GM12878 (cell line): ENCODE measurements around the gene CD38. TPM values are rescaled to one million over a fixed set of nuclear protein-coding genes. Genes with fewer than 3 reads are reported as not detected.

Experiments
- ATAC-seq: fragments of 200-7000 bp; cut with Tn5 transposase; 3 replicates; pipeline ENCODE4 v1.9.1; 2020; ENCODE audit warnings: mild to moderate bottlenecking, moderate library complexity
- BruUV-seq: library from RNA; stranded (reverse); fragments of 400-500 nt; replicated peaks from 2 replicates; lab custom pipeline; 2021; lab: Mats Ljungman, UMichigan
- CTCF ChIA-PET: fragments of 300-600 bp; sonication (Branson Sonifier 250); formaldehyde crosslinking; extraction: SDS; loops from one replicate; lab custom pipeline; 2021; ENCODE audit warnings: inconsistent platforms; lab: Yijun Ruan, JAX
- POLR2A ChIA-PET: fragments of 350-600 bp; formaldehyde crosslinking; extraction: SDS; loops from one replicate; lab custom pipeline; 2021; ENCODE audit warnings: inconsistent platforms; lab: Charles Lee
- RAD21 ChIA-PET: fragments of 300-600 bp; sonication (Branson Sonifier 250); formaldehyde crosslinking; loops from one replicate; lab custom pipeline; 2023; ENCODE audit warnings: antibody characterized with exemption; ENCODE audit not compliant: unreplicated experiment; lab: Charles Lee
- SMC1A ChIA-PET: fragments of 300-600 bp; sonication (Branson Sonifier 250); formaldehyde crosslinking; loops from one replicate; lab custom pipeline; 2023; ENCODE audit not compliant: unreplicated experiment, uncharacterized antibody; lab: Charles Lee
- DNase-seq: peaks from one replicate; pipeline ENCODE4 v3.0.0-alpha.2; 2011; ENCODE audit warnings: low read depth, low spot score
- FAIRE-seq: peaks from 3 replicates; lab custom pipeline; 2011; peaks lifted over from hg19 to GRCh38; lab: Jason Lieb, UNC
- H2AFZ ChIP-seq: 2 replicates; pipeline ENCODE4 v1.6.0; 2011; ENCODE audit warnings: low read depth, low read length, control low read depth; ENCODE audit not compliant: control insufficient read depth
- H3K27ac ChIP-seq: 2 replicates; pipeline ENCODE4 v1.5.1; 2011; ENCODE audit warnings: control low read depth; ENCODE audit not compliant: control insufficient read depth, insufficient read depth
- H3K27me3 ChIP-seq, 2 experiments: replicated peaks in 1 of 2; 2 replicates each; pipeline versions ENCODE4 v1.6.0 to v1.6.1; 2011; ENCODE audit warnings: low read length in 1 of 2; ENCODE audit not compliant: control insufficient read depth in 2 of 2, insufficient read depth in 2 of 2
- H3K36me3 ChIP-seq, 2 experiments: 2 replicates each; pipeline ENCODE4 v1.5.1; 2011; ENCODE audit warnings: low read length in 1 of 2; ENCODE audit not compliant: control insufficient read depth in 2 of 2, insufficient read depth in 2 of 2
- H3K4me1 ChIP-seq: 2 replicates; pipeline ENCODE4 v1.6.1; 2011; ENCODE audit warnings: mild to moderate bottlenecking, low read length, moderate library complexity, mixed read lengths; ENCODE audit not compliant: control insufficient read depth, insufficient read depth
- H3K4me2 ChIP-seq: 2 replicates; pipeline ENCODE4 v1.6.0; 2011; ENCODE audit warnings: control low read depth; ENCODE audit not compliant: control insufficient read depth, insufficient read depth
- H3K4me3 ChIP-seq: fragments of 200-600 bp; sonication (generic); 2 replicates; pipeline ENCODE4 v1.5.1; 2016
- H3K79me2 ChIP-seq: 2 replicates; pipeline ENCODE4 v1.6.0; 2011; ENCODE audit warnings: low read length; ENCODE audit not compliant: control insufficient read depth, insufficient read depth
- H3K9ac ChIP-seq: 2 replicates; pipeline ENCODE4 v1.8.0; 2011; ENCODE audit warnings: low read length, control low read depth, mixed read lengths; ENCODE audit not compliant: control insufficient read depth, insufficient read depth
- H3K9me3 ChIP-seq: replicated peaks from 3 replicates; pipeline ENCODE4 v1.5.1; 2011; ENCODE audit warnings: mild to moderate bottlenecking, low read length; ENCODE audit not compliant: control insufficient read depth, insufficient read depth
- H4K20me1 ChIP-seq: 2 replicates; pipeline ENCODE4 v1.6.0; 2011; ENCODE audit not compliant: control insufficient read depth, insufficient read depth
- POLR2AphosphoS2 ChIP-seq: IDR thresholded peaks from 2 replicates; pipeline ENCODE4 v1.6.1; 2011; ENCODE audit warnings: low read depth, mild to moderate bottlenecking, low read length, improper control_type of control experiment, moderate library complexity
- ZNF217 ChIP-seq: fragments of 450-650 bp; IDR thresholded peaks from 2 replicates; pipeline ENCODE4 v1.6.1; 2017; ENCODE audit warnings: antibody characterized with exemption, mild to moderate bottlenecking
- WGBS: methylation state at CpG from one replicate; pipeline ENCODE4 v1.1.6; 2016; ENCODE audit warnings: low lambda C conversion rate; ENCODE audit not compliant: insufficient replicate concordance, insufficient coverage; ENCODE audit errors: missing lambda C conversion rate; 5-methylcytosine and 5-hydroxymethylcytosine counted together
- in situ Hi-C: fragments of 300-500 bp; cut with MboI; formaldehyde crosslinking; loops from 9 replicates; pipeline ENCODE4 v1.14.3; 2018; ENCODE audit warnings: mixed read lengths
- intact Hi-C: fragments of 100-400 bp; cut with micrococcal nuclease; formaldehyde crosslinking; loops from one replicate; pipeline ENCODE4 v1.14.2; 2022; ENCODE audit not compliant: unreplicated experiment
- polyA plus RNA-seq, 11 experiments: library from polyadenylated mRNA; depleted of rRNA in 4 of 11; unstranded in 6 of 11; stranded (reverse) in 5 of 11; fragments of >200 nt; fragmentation: Nextera tagmentation in 4 of 11; fragmentation: Illumina TruSeq in 1 of 11; extraction: Ambion mirVana in 4 of 11; extraction: Trizol in 1 of 11; gene quantifications; 1 replicate in 1 of 11; 2 replicates in 10 of 11; pipeline versions ENCODE4 v1.2.1 to v1.2.3, GENCODE V29; 2011 to 2016; ENCODE audit warnings: inconsistent platforms in 2 of 11, missing spikeins in 2 of 11, low read depth in 1 of 11
- total RNA-seq, 4 experiments: library from RNA; depleted of rRNA in 3 of 4; stranded (reverse); fragments of >200 nt in 3 of 4; fragmentation: Illumina TruSeq in 1 of 4; extraction: Trizol in 1 of 4; gene quantifications; 2 replicates each; pipeline versions ENCODE4 v1.2.1 to v1.2.3, GENCODE V29; 2013 to 2021
- TF ChIP-seq, protein P1 (sequence below): fragments of 450-650 bp; IDR thresholded peaks from 2 replicates; pipeline ENCODE4 v1.6.1; 2017; ENCODE audit warnings: mild to moderate bottlenecking, moderate library complexity

CD38 gene
- total and polyA plus RNA-seq, 10 of the 15 experiments (the other 5 are each of a cell fraction or from before 2014, with no cell fraction given): 3.5 to 39.8 (median 12.7) TPM

DNA sequence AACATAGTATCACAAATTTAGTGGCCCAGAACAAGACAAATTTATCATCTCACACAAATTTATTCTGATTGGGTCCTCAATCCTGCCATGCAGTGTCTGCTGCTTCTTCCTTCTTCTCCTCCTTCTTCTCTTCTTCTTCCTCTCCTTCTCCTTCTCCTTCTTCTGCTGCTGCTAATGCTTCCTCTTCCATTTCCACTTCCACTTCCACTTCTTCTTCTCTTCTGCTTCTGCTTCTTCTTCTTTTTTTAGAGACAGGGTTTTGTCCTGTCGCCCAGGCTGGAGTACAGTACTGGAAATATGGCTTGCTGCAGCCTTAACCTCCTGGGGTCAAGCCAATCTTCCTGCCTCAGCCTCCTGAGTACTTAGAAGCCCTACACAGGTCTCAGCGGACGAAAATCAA, 122.9 kb downstream of the CD38 start:
- H3K4me3 ChIP-seq: no peak overlapping the region
- intact Hi-C loops: no loop called here
- H3K4me2 ChIP-seq: no peak overlapping the region
- FAIRE-seq (no peak), DNase-seq (no peak), ATAC-seq (no peak)
- POLR2A ChIA-PET: interaction anchor here (0.6 to 0.7 kb wide), 2 partner anchors 154 to 809 kb away, joined by 3 read pairs; no protein-coding TSS in a partner anchor
- no peaks in the 10 kb centered on the region for H3K27me3 ChIP-seq
- H2AFZ ChIP-seq: no peak overlapping the region
- no peak overlapping the region for H3K27ac ChIP-seq
- H3K9me3 ChIP-seq: no peaks in the 10 kb centered on the region; the same call in 2 of the 3 replicates
- H3K4me1 ChIP-seq: no peaks in the 10 kb centered on the region
- CTCF ChIA-PET: interaction anchor here (2.0 kb wide), 1 partner anchor 18 kb away, joined by 8 read pairs; no protein-coding TSS in a partner anchor
- no TSS peak for BruUV-seq
- TF ChIP-seq, protein P1, sequence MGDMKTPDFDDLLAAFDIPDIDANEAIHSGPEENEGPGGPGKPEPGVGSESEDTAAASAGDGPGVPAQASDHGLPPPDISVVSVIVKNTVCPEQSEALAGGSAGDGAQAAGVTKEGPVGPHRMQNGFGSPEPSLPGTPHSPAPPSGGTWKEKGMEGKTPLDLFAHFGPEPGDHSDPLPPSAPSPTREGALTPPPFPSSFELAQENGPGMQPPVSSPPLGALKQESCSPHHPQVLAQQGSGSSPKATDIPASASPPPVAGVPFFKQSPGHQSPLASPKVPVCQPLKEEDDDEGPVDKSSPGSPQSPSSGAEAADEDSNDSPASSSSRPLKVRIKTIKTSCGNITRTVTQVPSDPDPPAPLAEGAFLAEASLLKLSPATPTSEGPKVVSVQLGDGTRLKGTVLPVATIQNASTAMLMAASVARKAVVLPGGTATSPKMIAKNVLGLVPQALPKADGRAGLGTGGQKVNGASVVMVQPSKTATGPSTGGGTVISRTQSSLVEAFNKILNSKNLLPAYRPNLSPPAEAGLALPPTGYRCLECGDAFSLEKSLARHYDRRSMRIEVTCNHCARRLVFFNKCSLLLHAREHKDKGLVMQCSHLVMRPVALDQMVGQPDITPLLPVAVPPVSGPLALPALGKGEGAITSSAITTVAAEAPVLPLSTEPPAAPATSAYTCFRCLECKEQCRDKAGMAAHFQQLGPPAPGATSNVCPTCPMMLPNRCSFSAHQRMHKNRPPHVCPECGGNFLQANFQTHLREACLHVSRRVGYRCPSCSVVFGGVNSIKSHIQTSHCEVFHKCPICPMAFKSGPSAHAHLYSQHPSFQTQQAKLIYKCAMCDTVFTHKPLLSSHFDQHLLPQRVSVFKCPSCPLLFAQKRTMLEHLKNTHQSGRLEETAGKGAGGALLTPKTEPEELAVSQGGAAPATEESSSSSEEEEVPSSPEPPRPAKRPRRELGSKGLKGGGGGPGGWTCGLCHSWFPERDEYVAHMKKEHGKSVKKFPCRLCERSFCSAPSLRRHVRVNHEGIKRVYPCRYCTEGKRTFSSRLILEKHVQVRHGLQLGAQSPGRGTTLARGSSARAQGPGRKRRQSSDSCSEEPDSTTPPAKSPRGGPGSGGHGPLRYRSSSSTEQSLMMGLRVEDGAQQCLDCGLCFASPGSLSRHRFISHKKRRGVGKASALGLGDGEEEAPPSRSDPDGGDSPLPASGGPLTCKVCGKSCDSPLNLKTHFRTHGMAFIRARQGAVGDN: no peak
- TF ChIP-seq ZNF217 (no peak), POLR2AphosphoS2 (no peak)
- no peaks in the 10 kb centered on the region for H3K79me2 ChIP-seq
- WGBS: 37% methylated on average over 3 of the region's 3 CpGs
- no peaks in the 10 kb centered on the region for H3K36me3 ChIP-seq
- no peak overlapping the region for H3K9ac ChIP-seq
- RAD21 ChIA-PET: no interaction called here
- no peaks in the 10 kb centered on the region for H4K20me1 ChIP-seq
- in situ Hi-C loops: no loop called here
- SMC1A ChIA-PET: interaction anchor here (1.0 to 1.9 kb wide), 2 partner anchors 8 to 10 kb away, joined by 3 to 5 read pairs; no protein-coding TSS in a partner anchor
